Skin epidermis (tissue), 12 donors: ENCODE measurements around the gene HEPHL1.
"Not testable (repeated sequence)": the region's sequence is repeated elsewhere in the genome, so short reads cannot be mapped to it uniquely, and the experiment has no call there.

Experiments used
- H3K27ac ChIP-seq, 21 experiments: fragments of 200-600 bp; sonication (generic) in 11 of 21; one replicate each; pipeline ENCODE4 v1.5.0; 2020; ENCODE audit warnings: mild to moderate bottlenecking in 3 of 21, inconsistent platforms in 2 of 21, moderate library complexity in 2 of 21
- H3K4me3 ChIP-seq, 7 experiments: fragments of 200-600 bp; sonication (generic) in 2 of 7; one replicate each; pipeline ENCODE4 v1.5.0; 2020; ENCODE audit warnings: inconsistent platforms in 2 of 7, mild to moderate bottlenecking in 2 of 7, moderate library complexity in 1 of 7

Gene HEPHL1, protein sequence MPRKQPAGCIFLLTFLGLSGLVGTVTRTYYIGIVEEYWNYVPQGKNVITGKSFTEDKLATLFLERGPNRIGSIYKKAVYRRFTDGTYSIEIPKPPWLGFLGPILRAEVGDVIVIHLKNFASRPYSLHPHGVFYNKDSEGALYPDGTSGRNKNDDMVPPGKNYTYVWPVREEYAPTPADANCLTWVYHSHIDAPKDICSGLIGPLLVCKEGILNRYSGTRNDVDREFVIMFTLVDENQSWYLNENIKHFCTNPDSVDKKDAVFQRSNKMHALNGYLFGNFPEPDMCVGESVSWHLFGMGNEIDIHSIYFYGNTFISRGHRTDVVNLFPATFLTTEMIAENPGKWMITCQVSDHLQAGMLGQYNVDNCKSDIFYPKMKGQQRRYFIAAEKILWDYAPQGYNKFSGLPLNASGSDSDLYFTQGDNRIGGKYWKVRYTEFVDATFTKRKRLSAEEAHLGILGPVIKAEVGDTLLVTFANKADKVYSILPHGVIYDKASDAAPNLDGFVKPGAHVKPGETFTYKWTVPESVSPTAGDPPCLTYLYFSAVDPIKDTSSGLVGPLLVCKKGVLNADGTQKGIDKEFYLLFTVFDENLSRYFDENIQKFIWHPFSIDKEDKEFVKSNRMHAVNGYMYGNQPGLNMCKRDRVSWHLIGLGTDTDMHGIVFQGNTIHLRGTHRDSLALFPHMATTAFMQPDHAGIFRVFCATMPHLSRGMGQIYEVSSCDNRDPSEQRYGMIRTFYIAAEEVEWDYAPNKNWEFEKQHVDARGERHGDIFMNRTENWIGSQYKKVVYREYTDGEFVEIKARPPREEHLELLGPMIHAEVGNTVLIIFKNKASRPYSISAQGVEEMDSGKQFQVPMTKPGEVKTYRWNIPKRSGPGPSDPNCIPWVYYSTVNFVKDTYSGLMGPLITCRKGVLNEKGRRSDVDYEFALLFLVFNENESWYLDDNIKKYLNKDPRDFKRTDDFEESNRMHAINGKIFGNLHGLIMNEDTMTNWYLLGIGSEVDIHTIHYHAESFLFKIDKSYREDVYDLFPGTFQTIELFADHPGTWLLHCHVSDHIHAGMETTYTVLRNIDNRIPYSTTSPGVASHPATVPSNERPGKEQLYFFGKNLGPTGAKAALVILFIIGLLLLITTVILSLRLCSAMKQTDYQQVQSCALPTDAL

DNA sequence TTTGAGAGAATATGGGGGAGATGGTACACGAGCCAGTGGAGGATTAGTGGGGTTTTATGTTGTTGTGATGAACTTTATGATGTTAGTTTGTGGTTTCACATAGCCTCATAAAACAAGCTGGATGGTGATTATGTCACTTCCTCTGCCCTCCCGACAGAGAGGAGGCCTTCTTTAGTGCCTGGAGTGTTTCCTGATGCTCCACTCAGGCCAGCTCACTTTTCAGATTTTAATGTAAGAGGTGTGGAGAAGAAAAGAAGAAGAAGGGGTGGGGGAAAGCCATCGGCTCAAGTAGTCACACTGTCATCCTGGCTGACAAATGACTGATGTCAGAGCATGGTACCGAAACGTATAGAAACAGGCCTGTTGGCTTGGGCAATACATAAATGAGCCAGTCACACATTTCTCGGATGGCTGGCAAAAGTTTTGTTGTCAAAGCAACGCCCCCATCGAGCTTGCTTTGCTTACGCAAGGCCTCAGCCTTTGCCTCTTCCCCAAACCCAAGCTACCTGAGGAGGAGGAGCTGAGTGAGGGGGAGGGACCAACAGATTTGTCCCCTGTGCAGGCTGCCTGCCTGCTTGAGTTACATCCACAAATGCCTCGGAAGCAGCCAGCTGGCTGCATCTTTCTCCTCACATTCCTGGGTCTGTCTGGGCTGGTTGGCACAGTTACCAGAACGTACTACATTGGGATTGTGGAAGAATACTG, at the start of gene HEPHL1:
Gene HEPHL1, plus strand, starts transcription at position 578 of the 705 bp plus-strand sequence. Its CDS starts 15 bp downstream, at position 593.
- H3K4me3 ChIP-seq, result no peak within 1 kb of the TSS
- no peak within 1 kb of the TSS for H3K27ac ChIP-seq

DNA sequence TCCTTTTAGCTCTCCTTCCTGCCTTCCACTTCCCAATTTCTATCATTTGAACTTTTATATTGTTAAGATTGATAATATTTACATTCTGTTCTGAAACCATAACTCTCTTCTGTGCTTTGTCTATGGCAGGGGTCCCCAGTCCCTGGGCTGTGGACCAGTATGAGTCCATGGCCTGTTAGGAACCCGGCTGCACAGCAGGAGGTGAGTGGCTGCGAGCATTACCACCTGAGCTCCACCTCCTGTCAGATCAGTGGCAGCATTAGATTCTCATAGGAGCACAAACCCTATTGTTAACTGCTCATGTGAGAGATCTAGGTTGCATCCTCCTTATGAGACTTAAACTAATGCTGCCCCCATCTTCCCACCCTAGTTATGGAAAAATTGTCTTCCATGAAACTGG, 48.4 kb upstream of the HEPHL1 start:
- Histone ChIP-seq H3K27ac (no peak overlapping the region), H3K4me3 (no peak overlapping the region)

DNA sequence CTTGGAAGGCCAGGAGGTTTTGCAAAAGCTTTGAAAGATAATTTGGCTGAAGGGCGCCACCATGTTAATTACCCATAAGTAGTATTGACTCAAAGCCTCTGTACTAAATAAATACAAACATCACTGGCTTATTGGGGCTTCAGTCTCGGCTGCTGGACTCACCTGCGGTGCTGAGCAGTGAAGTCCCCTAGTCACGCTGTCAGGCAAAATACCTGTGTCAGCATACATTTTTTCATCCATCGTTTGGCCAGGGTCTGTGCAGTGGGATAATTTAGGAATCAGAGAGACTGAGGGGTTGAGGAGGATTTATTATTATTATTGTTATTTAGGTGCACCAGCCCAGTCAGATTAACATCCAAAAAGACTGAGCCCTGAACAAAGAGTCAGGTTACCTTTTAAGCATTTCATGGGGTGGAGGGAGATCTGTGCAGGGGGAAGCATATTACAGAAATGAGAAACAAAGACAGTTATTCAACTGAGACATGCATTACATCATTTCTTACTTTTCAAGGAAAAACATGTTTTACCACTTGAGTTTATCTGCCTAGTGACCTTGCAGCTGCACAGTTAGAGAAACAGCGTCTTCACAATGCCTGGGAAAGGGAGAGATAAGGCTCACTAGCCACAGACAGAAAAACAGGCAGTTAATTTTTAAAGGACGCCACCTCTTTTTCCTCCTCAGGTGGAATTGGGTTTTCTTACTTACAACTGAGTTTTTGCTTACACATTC, 47.7 kb upstream of the HEPHL1 start:
- H3K27ac ChIP-seq, H3K4me3 ChIP-seq: not testable (repeated sequence)

DNA sequence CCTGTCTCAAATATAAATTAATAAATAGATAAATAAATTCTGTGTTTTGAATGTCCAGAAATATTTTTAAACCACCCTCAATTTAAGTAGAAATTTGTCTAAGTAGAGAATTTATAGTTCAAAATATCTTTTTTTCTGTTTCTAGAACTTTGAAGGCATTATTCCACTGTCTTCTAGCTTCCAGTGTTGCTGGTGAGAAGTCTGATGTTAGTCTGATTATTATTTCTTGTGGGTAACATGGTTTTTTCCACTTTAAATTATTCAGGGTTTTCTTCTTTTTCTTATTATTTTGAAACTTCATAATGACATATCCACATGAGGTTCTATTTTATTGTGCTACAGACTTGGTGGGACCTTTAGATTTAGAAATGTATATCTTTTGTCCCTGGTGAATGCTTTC, 46.4 kb upstream of the HEPHL1 start:
- Histone ChIP-seq H3K4me3 (no peak overlapping the region), H3K27ac (no peak overlapping the region)

DNA sequence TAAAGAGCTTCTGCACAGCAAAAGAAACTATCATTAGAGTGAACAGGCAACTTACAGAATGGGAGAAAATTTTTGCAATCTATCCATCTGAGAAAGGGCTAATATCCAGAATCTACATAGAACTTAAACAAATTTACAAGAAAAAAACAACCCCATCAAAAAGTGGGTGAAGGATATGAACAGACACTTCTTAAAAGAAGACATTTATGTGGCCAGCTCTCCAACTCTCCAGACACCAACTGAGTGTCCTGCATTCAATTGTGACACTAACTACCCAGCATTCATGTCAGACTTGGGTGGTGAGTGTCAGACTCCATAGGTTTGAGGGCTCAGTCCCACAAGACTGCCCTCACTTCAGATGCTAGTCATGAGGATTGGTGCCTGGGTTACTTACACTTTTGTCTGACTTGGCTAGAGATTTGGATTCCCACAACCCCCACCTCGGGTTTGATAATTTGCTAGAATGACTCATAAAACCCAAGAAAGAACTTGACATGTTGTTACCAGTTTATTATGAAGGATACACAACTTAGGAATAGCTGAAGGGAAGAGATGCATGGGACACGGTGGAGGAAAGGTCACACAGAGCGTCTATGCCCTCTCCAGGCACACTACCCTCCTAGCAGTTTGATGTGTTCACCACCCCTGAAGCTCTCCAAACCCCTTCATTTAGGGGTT, 44.4 kb upstream of the HEPHL1 start:
- not testable (repeated sequence) for H3K4me3 ChIP-seq, H3K27ac ChIP-seq

DNA sequence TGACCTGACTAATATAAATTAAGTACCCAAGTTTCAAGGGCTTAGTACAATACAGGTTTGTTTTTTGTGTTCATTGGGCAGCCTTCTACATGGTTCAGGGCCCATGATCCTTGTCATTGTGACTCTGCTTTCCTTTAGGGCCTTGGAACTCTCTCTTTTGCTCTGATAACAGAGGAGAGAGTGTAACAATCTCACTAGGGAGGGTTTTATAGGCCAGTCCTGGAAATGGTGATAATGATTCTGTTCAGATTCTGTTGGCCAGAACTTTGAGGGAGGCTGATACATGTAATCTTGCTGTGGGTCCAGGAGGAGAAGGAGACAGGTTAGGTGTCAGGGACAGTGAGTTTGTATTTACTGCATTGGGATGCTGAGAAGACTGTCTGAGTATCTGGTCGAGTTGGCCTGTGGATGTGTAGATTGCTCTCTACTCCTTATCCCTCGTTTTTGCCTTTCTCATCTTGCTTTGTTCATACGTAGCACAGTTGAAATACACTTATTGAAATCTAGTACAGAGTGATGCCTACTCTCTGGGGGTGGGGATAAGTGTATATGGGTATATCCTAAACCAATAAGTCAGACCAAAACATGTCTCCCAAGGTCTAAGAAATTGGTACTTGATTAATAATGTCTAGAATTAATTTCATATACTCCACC, 37.5 kb upstream of the HEPHL1 start:
- no peak overlapping the region for H3K4me3 ChIP-seq
- H3K27ac ChIP-seq, result no peak overlapping the region

DNA sequence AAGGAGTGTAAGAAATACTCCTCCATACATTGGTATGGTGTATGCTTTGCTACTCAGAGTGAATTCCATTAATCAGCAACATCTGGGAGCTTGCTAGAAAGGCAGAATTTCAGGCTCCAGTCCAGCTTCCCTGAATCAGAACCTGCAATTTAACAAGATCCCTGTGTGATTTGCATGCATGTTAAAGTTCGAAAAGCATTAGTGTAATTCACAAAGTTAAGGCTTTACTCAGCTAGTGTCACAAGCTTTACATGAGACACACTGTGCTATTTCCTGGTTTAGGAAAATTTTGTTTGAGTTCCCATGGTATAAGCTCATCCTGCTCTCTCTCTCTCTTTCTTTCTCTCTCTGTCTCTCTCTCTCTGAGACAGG, 37.0 kb upstream of the HEPHL1 start:
- no peak overlapping the region for H3K4me3 ChIP-seq
- no peak overlapping the region for H3K27ac ChIP-seq

DNA sequence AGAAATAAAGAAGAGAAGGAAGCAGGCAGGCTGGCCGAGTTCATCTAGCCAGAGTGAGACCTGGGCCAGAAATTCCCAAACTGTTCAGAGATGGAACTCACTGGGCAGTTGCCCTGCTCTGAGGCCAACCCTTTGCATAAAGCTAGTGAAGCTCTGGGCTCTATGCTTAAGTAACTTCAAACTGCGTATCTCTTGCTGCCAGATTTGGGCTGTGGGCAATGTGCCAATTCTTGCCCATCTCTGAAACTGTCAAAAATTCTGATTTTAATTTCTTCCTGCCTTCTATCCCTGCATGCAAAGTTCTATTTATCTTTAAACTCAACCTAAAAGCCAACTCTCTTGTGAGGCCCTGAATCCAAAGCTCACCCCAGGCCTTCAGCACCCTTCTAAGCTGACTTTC, 36.2 kb upstream of the HEPHL1 start:
- H3K27ac ChIP-seq, result no peak overlapping the region
- no peak overlapping the region for H3K4me3 ChIP-seq

DNA sequence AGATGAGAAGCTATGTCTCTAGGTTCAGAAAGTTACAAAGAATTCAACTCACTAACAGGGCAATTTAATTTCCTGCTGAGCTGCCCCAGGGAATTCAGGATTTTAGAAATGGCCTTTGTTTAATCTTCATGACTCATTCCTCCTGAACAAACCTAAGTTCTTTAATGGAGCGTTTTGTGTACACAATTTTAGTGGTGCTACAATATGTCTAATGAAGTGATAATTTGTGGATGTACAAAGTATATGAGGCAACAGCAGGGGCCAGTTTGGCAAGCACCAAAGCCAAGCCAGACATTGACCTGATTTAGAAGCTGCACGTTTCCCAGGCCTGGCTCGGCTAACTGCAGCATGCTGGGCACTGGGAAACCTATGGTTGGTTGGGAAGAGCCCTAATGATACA, 34.4 kb upstream of the HEPHL1 start:
- Histone ChIP-seq H3K27ac (no peak overlapping the region), H3K4me3 (no peak overlapping the region)

DNA sequence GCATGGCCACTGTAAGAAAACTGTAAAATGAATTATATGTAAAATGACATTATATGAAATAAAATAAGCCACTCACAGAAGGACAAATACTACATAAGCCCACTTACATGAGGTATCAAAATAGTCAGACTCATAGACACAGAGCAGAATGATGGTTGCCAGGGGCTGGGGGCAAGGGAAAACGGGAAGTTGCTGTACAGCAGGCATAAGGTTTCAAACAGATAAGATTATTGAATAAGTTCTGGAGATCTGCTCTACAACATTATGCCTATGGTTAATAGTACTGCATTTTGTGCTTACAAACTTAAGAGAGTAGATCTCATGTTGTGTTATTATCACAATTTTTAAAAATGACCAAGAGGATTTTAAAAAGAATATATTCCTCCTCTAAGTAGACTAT, 32.7 kb upstream of the HEPHL1 start:
- Histone ChIP-seq H3K27ac (no peak overlapping the region), H3K4me3 (no peak overlapping the region)

DNA sequence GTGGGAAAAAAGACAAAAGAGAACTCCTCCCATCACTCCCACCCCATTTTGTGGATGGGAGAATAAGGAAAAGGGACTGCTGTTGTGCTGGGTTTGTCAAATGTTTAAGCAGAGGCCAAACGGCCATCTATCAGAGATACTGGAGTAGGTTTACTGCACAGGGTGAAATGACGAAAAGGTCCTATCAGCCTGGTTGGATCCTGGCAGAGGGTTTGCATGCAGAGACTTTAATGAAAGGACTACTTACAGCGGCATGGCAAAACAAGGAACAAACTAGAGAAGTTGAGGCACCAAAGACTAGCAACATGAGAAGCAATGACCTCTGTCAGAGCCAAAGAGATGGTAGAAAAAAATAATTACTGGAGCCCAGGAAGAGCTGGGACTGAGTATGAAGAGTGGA, 32.2 kb upstream of the HEPHL1 start:
- Histone ChIP-seq H3K27ac (no peak overlapping the region), H3K4me3 (no peak overlapping the region)

DNA sequence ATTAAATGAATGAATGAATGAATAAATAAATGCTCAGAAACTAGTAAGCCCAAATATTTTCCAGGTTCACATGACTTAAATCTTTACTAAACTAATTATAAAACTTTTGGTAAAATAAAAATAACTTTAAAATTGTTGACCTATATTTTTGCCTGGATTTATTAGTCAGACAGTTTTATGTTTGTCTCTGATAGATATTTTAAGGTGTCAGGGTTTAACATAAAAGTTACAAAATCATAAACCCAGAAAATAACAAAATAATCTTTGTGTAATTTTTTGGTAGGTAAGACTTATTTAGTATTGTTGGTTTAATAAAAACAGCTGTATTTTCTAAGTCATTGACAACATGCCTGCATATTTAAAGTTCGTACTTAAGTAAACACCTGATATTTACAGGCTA, 27.4 kb upstream of the HEPHL1 start:
- Histone ChIP-seq H3K4me3 (no peak overlapping the region), H3K27ac (no peak overlapping the region)

DNA sequence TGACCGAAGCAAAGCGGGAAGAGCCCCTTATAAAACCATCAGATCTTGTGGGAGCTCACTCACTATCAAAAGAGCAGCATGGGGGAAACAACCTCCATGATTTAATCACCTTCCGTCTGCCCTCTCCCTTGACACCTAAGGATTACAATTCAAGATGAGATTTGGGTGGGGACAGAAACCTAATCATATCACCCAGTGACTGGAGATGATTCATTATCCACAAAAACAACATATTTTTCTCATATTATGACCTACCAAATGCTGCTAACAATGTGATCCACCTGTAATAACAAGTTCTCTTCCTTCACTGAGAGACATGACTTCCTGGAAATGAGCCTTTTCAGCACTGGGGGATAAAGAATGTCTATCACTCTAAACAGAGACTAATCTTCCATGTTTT, 23.4 kb upstream of the HEPHL1 start:
- no peak overlapping the region for H3K27ac ChIP-seq
- no peak overlapping the region for H3K4me3 ChIP-seq

DNA sequence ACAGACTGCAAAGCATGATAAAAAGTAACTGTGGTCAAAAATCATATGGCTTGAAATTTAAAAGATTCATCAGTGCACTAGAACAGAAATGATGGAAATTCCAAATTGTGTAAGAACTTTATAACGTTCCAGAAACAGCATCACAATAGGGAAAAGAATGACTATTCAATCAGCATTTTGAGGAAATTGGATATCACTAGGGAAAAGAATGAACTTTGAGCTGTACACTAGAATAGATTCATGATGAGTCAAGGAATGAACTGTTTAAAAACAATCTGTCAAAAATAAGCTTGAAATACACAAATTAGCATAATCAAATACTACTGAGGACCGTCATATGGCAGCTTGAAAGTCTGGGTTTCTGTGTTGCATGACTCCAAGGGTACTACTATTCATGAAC, 20.5 kb upstream of the HEPHL1 start:
- Histone ChIP-seq H3K4me3 (no peak overlapping the region), H3K27ac (no peak overlapping the region)

DNA sequence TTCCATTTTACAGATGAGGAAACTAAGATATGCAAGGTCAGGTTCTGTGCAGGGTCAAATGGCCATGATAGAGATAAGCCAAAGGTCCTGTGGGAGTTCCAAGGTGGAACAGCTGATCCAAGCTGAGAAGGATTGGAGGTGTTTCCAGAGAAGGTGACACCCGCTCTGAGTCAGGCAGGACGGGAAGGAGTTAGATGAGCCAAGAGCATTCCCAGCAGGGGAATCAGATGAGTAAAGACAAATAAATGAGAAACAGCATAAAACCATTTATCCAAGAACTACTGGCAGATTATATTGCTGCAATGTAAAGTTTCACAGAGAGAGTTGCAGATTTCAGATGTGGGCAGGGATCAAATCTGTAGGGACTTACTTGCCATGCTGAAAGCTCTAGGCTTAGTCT, 18.9 kb upstream of the HEPHL1 start:
- no peak overlapping the region for H3K4me3 ChIP-seq
- H3K27ac ChIP-seq, result no peak overlapping the region

DNA sequence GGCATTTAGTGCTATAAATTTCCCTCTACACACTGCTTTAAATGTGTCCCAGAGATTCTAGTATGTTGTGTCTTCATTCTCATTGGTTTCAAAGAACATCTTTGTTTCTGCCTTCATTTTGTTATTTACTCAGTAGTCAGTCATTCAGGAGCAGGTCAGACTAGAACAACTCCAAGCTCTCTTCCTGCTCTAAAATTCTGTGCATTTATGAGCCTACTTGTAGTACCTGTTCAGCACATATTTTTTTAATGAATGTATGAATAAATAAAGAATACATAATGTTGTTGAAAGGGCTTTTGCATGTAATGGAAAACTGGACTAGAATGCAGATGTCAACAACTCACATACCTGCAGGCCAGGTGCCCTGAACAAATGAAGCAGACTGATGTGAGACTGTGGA, 13.7 kb upstream of the HEPHL1 start:
- Histone ChIP-seq H3K27ac (peak overlapping the region in 2 of 21 experiments; percentile 20 to 28), H3K4me3 (no peak overlapping the region)

DNA sequence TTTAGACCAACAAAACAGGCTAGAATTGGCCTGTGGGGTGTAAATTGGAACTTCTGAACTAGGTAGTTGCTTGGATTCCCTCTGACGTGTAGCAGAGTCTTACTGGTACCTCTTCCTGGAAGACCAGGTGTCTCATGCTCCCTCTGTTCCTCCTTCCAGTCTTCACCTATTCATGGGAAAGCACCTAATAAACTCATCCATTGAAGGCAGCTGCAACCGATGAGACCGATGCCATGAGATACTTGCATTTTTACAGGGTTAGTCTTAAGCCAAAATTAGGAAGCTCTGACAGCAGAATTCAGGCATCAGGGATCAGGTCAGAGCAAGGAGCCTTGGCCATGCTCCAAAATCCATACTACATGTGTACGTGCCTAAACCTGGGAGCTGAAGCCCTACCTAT, 13.2 kb upstream of the HEPHL1 start:
- no peak overlapping the region for H3K4me3 ChIP-seq
- peak overlapping the region in 3 of 21 experiments; percentile 20 to 59 (median 28) for H3K27ac ChIP-seq

DNA sequence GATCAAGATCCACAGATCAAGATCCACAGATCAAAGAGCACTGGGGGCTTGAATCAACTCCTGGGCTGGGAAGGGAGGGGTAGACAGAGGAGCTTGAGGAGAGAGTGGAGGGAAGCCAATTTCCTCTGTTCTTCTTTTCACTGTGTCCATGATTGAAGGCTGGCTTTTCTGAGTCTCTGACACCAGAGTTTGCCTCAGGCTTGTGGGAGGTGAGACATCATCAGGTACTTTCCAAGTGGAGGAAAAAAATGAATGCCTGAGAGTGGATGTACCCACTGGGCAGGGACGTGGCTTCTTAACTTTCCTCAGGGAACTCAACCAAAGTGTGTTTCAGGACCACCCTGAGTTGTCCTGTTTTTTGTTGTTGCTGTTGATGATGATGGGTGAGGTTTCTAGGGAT, 11.0 kb upstream of the HEPHL1 start:
- peak overlapping the region in 3 of 21 experiments; percentile 9 to 38 (median 16) for H3K27ac ChIP-seq
- no peak overlapping the region for H3K4me3 ChIP-seq
